HepG2 (cell line): ENCODE data around the gene L3MBTL1. TPM values are rescaled to one million over a fixed set of nuclear protein-coding genes. Genes with fewer than 3 reads are reported as not detected.

Experiments
- BRD4 ChIP-seq: sonication (generic); formaldehyde crosslinking; IDR thresholded peaks from 2 replicates; pipeline ENCODE4 v1.4.0; 2020; ENCODE audit warnings: missing genetic modification reagents
- FOXC1 ChIP-seq: sonication (generic); formaldehyde crosslinking; IDR thresholded peaks from 2 replicates; pipeline ENCODE4 v1.8.0; 2022; ENCODE audit warnings: mild to moderate bottlenecking, missing genetic modification reagents, borderline replicate concordance
- FOXO1 ChIP-seq: sonication (generic); formaldehyde crosslinking; IDR thresholded peaks from 2 replicates; pipeline ENCODE4 v1.4.0; 2020; ENCODE audit warnings: missing genetic modification reagents
- GFI1 ChIP-seq: sonication (generic); formaldehyde crosslinking; IDR thresholded peaks from 2 replicates; pipeline ENCODE4 v1.5.0; 2020; ENCODE audit warnings: missing genetic modification reagents, mild to moderate bottlenecking, borderline replicate concordance
- HNRNPK ChIP-seq: fragments of 200-400 bp; formaldehyde crosslinking; IDR thresholded peaks from 2 replicates; pipeline ENCODE4 v1.6.1; 2018; ENCODE audit warnings: low read length, low read depth, moderate library complexity, mild to moderate bottlenecking; ENCODE audit not compliant: poor library complexity, severe bottlenecking
- HOXA9 ChIP-seq: sonication (generic); formaldehyde crosslinking; IDR thresholded peaks from 2 replicates; pipeline ENCODE4 v1.8.1; 2022; ENCODE audit warnings: missing genetic modification reagents, mild to moderate bottlenecking, moderate library complexity, borderline replicate concordance
- JUNB ChIP-seq: sonication (generic); formaldehyde crosslinking; IDR thresholded peaks from 2 replicates; pipeline ENCODE4 v1.8.0; 2022; ENCODE audit warnings: missing genetic modification reagents, mild to moderate bottlenecking, borderline replicate concordance
- KDM4B ChIP-seq: sonication (generic); formaldehyde crosslinking; IDR thresholded peaks from 2 replicates; pipeline ENCODE4 v1.4.0; 2020; ENCODE audit warnings: missing genetic modification reagents
- MATR3 ChIP-seq: sonication (generic); formaldehyde crosslinking; IDR thresholded peaks from 2 replicates; pipeline ENCODE4 v1.4.0; 2020; ENCODE audit warnings: missing genetic modification reagents
- NFKBIZ ChIP-seq: IDR thresholded peaks from 2 replicates; pipeline ENCODE4 v1.6.1; 2018; ENCODE audit warnings: missing genetic modification reagents, missing compliant biosample characterization
- NR2F2 ChIP-seq: IDR thresholded peaks from 2 replicates; pipeline ENCODE4 v1.6.1; 2012; ENCODE audit warnings: low read depth, inconsistent platforms, borderline replicate concordance
- TBL1XR1 ChIP-seq: fragments of 150-350 bp; IDR thresholded peaks from 2 replicates; pipeline ENCODE4 v1.6.1; 2014; ENCODE audit warnings: borderline replicate concordance, low read length; ENCODE audit not compliant: partially characterized antibody
- ZBTB40 ChIP-seq, 2 experiments: fragments of 450-650 bp in 1 of 2; sonication (generic) in 1 of 2; formaldehyde crosslinking in 1 of 2; IDR thresholded peaks; 2 replicates each; pipeline versions ENCODE4 v1.6.1 to v1.8.0; 2016 to 2022; ENCODE audit warnings: antibody characterized with exemption in 1 of 2, mild to moderate bottlenecking in 1 of 2, missing genetic modification reagents in 1 of 2
- ZNF101 ChIP-seq: sonication (generic); formaldehyde crosslinking; IDR thresholded peaks from 2 replicates; pipeline ENCODE4 v1.4.0; 2020; ENCODE audit warnings: mild to moderate bottlenecking, low read depth, missing genetic modification reagents, borderline replicate concordance
- ZNF431 ChIP-seq: sonication (generic); formaldehyde crosslinking; IDR thresholded peaks from 2 replicates; pipeline ENCODE4 v1.9.0; 2022; ENCODE audit warnings: missing genetic modification reagents, low read depth, mild to moderate bottlenecking, borderline replicate concordance
- ZNF841 ChIP-seq: sonication (generic); formaldehyde crosslinking; IDR thresholded peaks from 2 replicates; pipeline ENCODE4 v1.8.1; 2023; ENCODE audit warnings: missing genetic modification reagents, borderline replicate concordance
- polyA plus RNA-seq, 8 experiments: library from polyadenylated mRNA; depleted of rRNA in 3 of 8; stranded (reverse) in 7 of 8; unstranded in 1 of 8; fragments of >200 nt; fragmentation: Illumina TruSeq in 4 of 8; extraction: Trizol in 4 of 8; gene quantifications; 2 replicates each; pipeline versions ENCODE4 v1.2.1 to v1.2.3, GENCODE V29; 2011 to 2016; ENCODE audit warnings: low read depth in 4 of 8, missing spikeins in 1 of 8, mixed read lengths in 1 of 8; ENCODE audit not compliant: insufficient read depth in 1 of 8
- total RNA-seq, 5 experiments: library from RNA; depleted of rRNA; stranded (reverse); fragments of >200 nt; fragmentation: Illumina TruSeq; extraction: Trizol; gene quantifications; 2 replicates each; pipeline ENCODE4 v1.2.3, GENCODE V29; 2016; ENCODE audit warnings: low read depth in 1 of 5
- TF ChIP-seq, protein P1 (sequence below): sonication (generic); formaldehyde crosslinking; IDR thresholded peaks from 2 replicates; pipeline ENCODE4 v1.4.0; 2020; ENCODE audit warnings: missing genetic modification reagents

The L3MBTL1 gene
- total and polyA plus RNA-seq, 2 of the 13 experiments (the other 11 are each of a cell fraction or from before 2014, with no cell fraction given) = 9.0 to 17.8 TPM

DNA sequence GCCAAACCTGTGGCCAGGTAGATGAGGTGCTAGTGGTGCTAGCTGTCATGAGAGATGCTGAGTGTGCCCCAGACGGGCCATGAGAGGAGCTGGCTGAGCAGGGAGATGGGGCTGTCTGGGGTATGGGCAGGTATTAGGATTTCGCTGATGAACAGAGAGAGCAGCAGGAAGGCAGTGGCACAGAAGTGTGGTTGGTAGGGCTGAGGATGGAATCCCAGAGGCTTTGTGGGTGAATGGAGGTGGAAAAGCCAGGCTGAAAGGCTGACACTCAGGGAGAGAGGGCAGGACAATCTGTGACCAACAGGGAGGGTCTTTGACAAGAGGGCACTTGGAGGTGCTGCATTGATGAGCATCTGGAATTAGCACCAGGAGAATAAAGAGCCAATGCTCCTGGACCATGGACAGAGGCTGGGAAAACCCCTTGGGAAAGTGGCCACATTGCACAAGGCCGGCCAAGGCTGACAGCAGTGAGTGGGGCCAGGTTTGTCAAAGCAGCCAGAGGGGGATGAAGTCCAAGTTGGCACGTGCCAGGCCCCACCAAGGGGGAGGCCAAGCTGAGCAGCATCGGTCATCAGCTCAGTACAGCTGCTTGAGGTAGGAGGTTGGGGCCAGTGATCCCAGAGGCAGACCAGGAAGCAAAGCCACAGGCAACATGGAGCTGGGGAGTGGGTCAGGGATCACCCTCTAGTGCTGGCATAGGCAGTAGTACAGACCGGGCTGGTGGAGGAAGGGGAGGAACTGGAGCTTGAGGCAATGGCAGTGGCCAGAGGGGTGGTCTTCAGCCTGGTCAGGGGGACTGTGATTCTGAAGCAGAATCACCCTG, 31.6 kb downstream of the L3MBTL1 start (continued):
- peak; percentile 44; the same call in 1 of the 2 replicates for TF ChIP-seq HOXA9
- peak; percentile 55; the same call in 1 of the 2 replicates for TF ChIP-seq JUNB (CRISPR knock-in tag)
- TF ChIP-seq, protein P1, sequence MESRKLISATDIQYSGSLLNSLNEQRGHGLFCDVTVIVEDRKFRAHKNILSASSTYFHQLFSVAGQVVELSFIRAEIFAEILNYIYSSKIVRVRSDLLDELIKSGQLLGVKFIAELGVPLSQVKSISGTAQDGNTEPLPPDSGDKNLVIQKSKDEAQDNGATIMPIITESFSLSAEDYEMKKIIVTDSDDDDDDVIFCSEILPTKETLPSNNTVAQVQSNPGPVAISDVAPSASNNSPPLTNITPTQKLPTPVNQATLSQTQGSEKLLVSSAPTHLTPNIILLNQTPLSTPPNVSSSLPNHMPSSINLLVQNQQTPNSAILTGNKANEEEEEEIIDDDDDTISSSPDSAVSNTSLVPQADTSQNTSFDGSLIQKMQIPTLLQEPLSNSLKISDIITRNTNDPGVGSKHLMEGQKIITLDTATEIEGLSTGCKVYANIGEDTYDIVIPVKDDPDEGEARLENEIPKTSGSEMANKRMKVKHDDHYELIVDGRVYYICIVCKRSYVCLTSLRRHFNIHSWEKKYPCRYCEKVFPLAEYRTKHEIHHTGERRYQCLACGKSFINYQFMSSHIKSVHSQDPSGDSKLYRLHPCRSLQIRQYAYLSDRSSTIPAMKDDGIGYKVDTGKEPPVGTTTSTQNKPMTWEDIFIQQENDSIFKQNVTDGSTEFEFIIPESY = no peak
- no peak for TF ChIP-seq GFI1 (CRISPR knock-in tag)
- no peak for TF ChIP-seq FOXC1 (CRISPR knock-in tag)
- TF ChIP-seq NR2F2 = no peak
- no peak for TF ChIP-seq ZNF841
- TF ChIP-seq TBL1XR1 = no peak
- TF ChIP-seq HNRNPK = no peak
- no peak for TF ChIP-seq KDM4B
- no peak for TF ChIP-seq ZNF101 (CRISPR knock-in tag)
- 0 out of 2 replicates have a peak, but pooled peaks have one; percentile 69 for TF ChIP-seq NFKBIZ (CRISPR knock-in tag)
- no peak for TF ChIP-seq ZBTB40 (IDR thresholded peaks at IDR 0.05)
- TF ChIP-seq ZBTB40 (CRISPR knock-in tag; IDR thresholded peaks at IDR 0.05) = peak; percentile 44; the same call in 1 of the 2 replicates
- TF ChIP-seq FOXO1 (CRISPR knock-in tag) = no peak
- 0 out of 2 replicates have a peak, but pooled peaks have one; percentile 34 for TF ChIP-seq BRD4 (CRISPR knock-in tag)
- 0 out of 2 replicates have a peak, but pooled peaks have one; percentile 5 for TF ChIP-seq ZNF431 (CRISPR knock-in tag)
- TF ChIP-seq MATR3 (CRISPR knock-in tag) = no peak
